Activated CD4-positive, CD25-positive, alpha-beta regulatory T cell (primary cell): ENCODE data around the gene GABRP.

ENCODE experiments used
- DNase-seq, 4 experiments: peaks; one replicate each; lab custom pipeline; 2025; lab: John Stamatoyannopoulos, UW

Gene GABRP

GRCh38 chr5:170861917-170862766 lies 78.6 kb downstream of the GABRP start, which contains the start of gene RANBP17:
TSS of gene RANBP17 (plus strand) at chr5:170862018.
- DNase-seq, result no peak

- no peak for DNase-seq
These were observed 80.1 kb downstream of the GABRP start for GRCh38 chr5:170863646-170864045.
